OCI-LY1 (cell line): Measurements from ENCODE around the gene KIAA0232.
A peak's percentile ranks its signal among the peaks of the same experiment; 100 is the strongest.

Experiments
- H2AFZ ChIP-seq: fragments of 200-600 bp; sonication (generic), shearing (Covaris generic); 2 replicates; pipeline ENCODE4 v1.6.0; 2014; ENCODE audit warnings: antibody characterized with exemption, mild to moderate bottlenecking, low read length
- H3F3A ChIP-seq: fragments of 200-600 bp; sonication (generic), shearing (Covaris generic); 2 replicates; pipeline ENCODE4 v1.6.0; 2014; ENCODE audit warnings: mild to moderate bottlenecking, antibody characterized with exemption, low read length, moderate library complexity; ENCODE audit not compliant: insufficient read depth
- H3K27ac ChIP-seq: fragments of 200-600 bp; sonication (generic); 2 replicates; pipeline ENCODE4 v1.5.1; 2014; ENCODE audit warnings: low read length, mixed run types, mild to moderate bottlenecking, low read depth; ENCODE audit not compliant: poor library complexity, severe bottlenecking
- H3K27me3 ChIP-seq: fragments of 200-600 bp; sonication (generic); 2 replicates; pipeline ENCODE4 v1.6.0; 2014; ENCODE audit warnings: antibody characterized with exemption, mild to moderate bottlenecking, low read length, moderate library complexity; ENCODE audit not compliant: insufficient read depth
- H3K36me3 ChIP-seq: fragments of 200-600 bp; sonication (generic); 2 replicates; pipeline ENCODE4 v1.6.1; 2014; ENCODE audit warnings: mild to moderate bottlenecking, antibody characterized with exemption, low read length, moderate library complexity, mixed read lengths; ENCODE audit not compliant: insufficient read depth
- H3K4me1 ChIP-seq: fragments of 200-600 bp; sonication (generic); 2 replicates; pipeline ENCODE4 v1.5.1; 2014; ENCODE audit warnings: mild to moderate bottlenecking, low read length, moderate library complexity; ENCODE audit not compliant: insufficient read depth, severe bottlenecking
- H3K4me2 ChIP-seq: fragments of 200-600 bp; sonication (generic), shearing (Covaris generic); 2 replicates; pipeline ENCODE4 v1.6.1; 2014; ENCODE audit warnings: low read length
- H3K4me3 ChIP-seq: fragments of 200-600 bp; sonication (generic); 2 replicates; pipeline ENCODE4 v1.5.1; 2014; ENCODE audit warnings: low read length, low read depth, mild to moderate bottlenecking, mixed read lengths; ENCODE audit not compliant: poor library complexity, severe bottlenecking
- H3K79me2 ChIP-seq: fragments of 200-600 bp; shearing (Covaris generic); 2 replicates; pipeline ENCODE4 v1.6.1; 2016; ENCODE audit warnings: mixed run types, low read length, mixed read lengths; ENCODE audit not compliant: insufficient read depth
- H3K9ac ChIP-seq: fragments of 200-600 bp; sonication (generic), shearing (Covaris generic); 2 replicates; pipeline ENCODE4 v1.6.1; 2014; ENCODE audit warnings: mild to moderate bottlenecking, low read length, mixed read lengths
- H3K9me2 ChIP-seq: fragments of 200-600 bp; sonication (generic), shearing (Covaris generic); 2 replicates; pipeline ENCODE4 v1.6.1; 2014; ENCODE audit warnings: low read depth, mild to moderate bottlenecking, low read length, mixed read lengths
- H3K9me3 ChIP-seq: fragments of 200-600 bp; shearing (Covaris generic); 2 replicates; pipeline ENCODE4 v1.6.1; 2014; ENCODE audit warnings: low read length, mixed read lengths
- H4K20me1 ChIP-seq: fragments of 200-600 bp; sonication (generic), shearing (Covaris generic); 2 replicates; pipeline ENCODE4 v1.6.0; 2016; ENCODE audit warnings: mild to moderate bottlenecking, low read length; ENCODE audit not compliant: insufficient read depth
- CTCF ChIP-seq: fragments of 200-600 bp; sonication (generic), shearing (Covaris generic); IDR thresholded peaks from 2 replicates; pipeline ENCODE4 v1.5.1; 2017; ENCODE audit warnings: mild to moderate bottlenecking, antibody characterized with exemption, low read length, moderate library complexity, mixed read lengths
- EZH2 ChIP-seq: fragments of 200-600 bp; sonication (generic), shearing (Covaris generic); IDR thresholded peaks from 2 replicates; pipeline ENCODE4 v1.8.0; 2017; ENCODE audit warnings: borderline replicate concordance, mixed run types, mild to moderate bottlenecking, antibody characterized with exemption, low read length, moderate library complexity, mixed read lengths

The KIAA0232 gene

GRCh38 chr4:6777636-6778281 is 4.8 kb upstream of the KIAA0232 start:
- H3K4me2 ChIP-seq: peak overlapping the region; percentile 11; the same call in 1 of the 2 replicates
- H3K36me3 ChIP-seq: no peaks in the 10 kb centered on the region
- H3K4me1 ChIP-seq: peaks cover 25% of the 10 kb centered on the region
- H3K4me3 ChIP-seq: no peak overlapping the region
- no peaks in the 10 kb centered on the region for H3K27me3 ChIP-seq
- peak; percentile 13; the same call in 1 of the 2 replicates for TF ChIP-seq CTCF
- no peak for TF ChIP-seq EZH2
- no peak overlapping the region for H3K9ac ChIP-seq
- no peaks in the 10 kb centered on the region for H4K20me1 ChIP-seq
- no peaks in the 10 kb centered on the region for H3K9me3 ChIP-seq
- H3K79me2 ChIP-seq: no peaks in the 10 kb centered on the region
- no peak overlapping the region for H2AFZ ChIP-seq
- H3K9me2 ChIP-seq: no peaks in the 10 kb centered on the region
- H3K27ac ChIP-seq: no peak overlapping the region
- 0 out of 2 replicates have a peak, but pooled peaks cover 3% of the 10 kb centered on the region for H3F3A ChIP-seq

- no peak overlapping the region for H3K27ac ChIP-seq
- no peak overlapping the region for H3K4me2 ChIP-seq
Observed at GRCh38 chr4:6778435-6778834, 4.1 kb upstream of the KIAA0232 start.

GRCh38 chr4:6779667-6780565 is 2.6 kb upstream of the KIAA0232 start:
- no peaks in the 10 kb centered on the region for H3K79me2 ChIP-seq
- H2AFZ ChIP-seq: no peak overlapping the region
- no peaks in the 10 kb centered on the region for H3K27me3 ChIP-seq
- H3K4me3 ChIP-seq: no peak overlapping the region
- H3K27ac ChIP-seq: no peak overlapping the region
- 0 out of 2 replicates have a peak, but pooled peaks cover 3% of the 10 kb centered on the region for H3F3A ChIP-seq
- no peaks in the 10 kb centered on the region for H3K36me3 ChIP-seq
- no peaks in the 10 kb centered on the region for H4K20me1 ChIP-seq
- H3K9me3 ChIP-seq: no peaks in the 10 kb centered on the region
- H3K4me1 ChIP-seq: peaks cover 37% of the 10 kb centered on the region
- H3K9me2 ChIP-seq: no peaks in the 10 kb centered on the region
- H3K4me2 ChIP-seq: no peak overlapping the region; the same call in 1 of the 2 replicates
- TF ChIP-seq EZH2 (no peak), CTCF (no peak)
- no peak overlapping the region for H3K9ac ChIP-seq

More at GRCh38 chr4:6778435-6778834, 4.1 kb upstream of the KIAA0232 start:
- H3F3A ChIP-seq: 0 out of 2 replicates have a peak, but pooled peaks cover 3% of the 10 kb centered on the region
- H3K79me2 ChIP-seq: no peaks in the 10 kb centered on the region
- TF ChIP-seq CTCF (no peak), EZH2 (no peak)
- H3K4me1 ChIP-seq: peaks cover 25% of the 10 kb centered on the region
- H3K9ac ChIP-seq: no peak overlapping the region
- H3K9me3 ChIP-seq: no peaks in the 10 kb centered on the region
- no peaks in the 10 kb centered on the region for H3K9me2 ChIP-seq
- no peaks in the 10 kb centered on the region for H4K20me1 ChIP-seq
- no peaks in the 10 kb centered on the region for H3K36me3 ChIP-seq
- H2AFZ ChIP-seq: no peak overlapping the region
- no peaks in the 10 kb centered on the region for H3K27me3 ChIP-seq
- no peak overlapping the region for H3K4me3 ChIP-seq
